ENCODE measurements around the gene KLHL20.
"Not testable (repeated sequence)": the region's sequence is repeated elsewhere in the genome, so short reads cannot be mapped to it uniquely, and the experiment has no call there.

KLHL20 gene

GRCh38 chr1:173775578-173776226 is 60.9 kb downstream of the KLHL20 start:
- H3K27me3 Mint-ChIP-seq, result no peaks in the 10 kb centered on the region
- H3K36me3 Mint-ChIP-seq, result peaks cover 19% of the 10 kb centered on the region
- H3K9me3 Mint-ChIP-seq (ENCODE audit: low read depth), result no peaks in the 10 kb centered on the region
- no peak overlapping the region for H3K4me3 Mint-ChIP-seq
- H3K27ac Mint-ChIP-seq, result peak overlapping the region; percentile 36
- H3K4me1 Mint-ChIP-seq (ENCODE audit: low read depth), result peaks cover 5% of the 10 kb centered on the region

DNA sequence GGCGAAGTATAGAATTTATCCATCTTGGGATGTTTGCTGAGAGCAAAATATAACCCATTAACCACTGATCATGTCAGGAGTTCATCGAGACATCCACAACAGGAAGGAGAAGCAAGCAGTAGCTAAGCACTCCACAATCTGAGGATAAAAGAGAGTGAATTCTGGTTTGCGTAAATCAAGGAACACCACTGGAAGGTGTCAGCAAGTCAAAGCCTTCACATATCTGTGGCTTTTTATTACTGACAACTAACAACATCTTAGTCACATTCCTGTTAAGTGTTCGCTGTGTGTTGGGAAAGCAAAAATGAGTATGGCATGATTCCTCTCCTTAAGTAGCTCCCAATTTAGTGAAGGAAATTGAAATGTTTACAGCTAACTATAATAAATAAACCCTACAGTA is 65.2 kb downstream of the KLHL20 start:
- H3K4me1 Mint-ChIP-seq (ENCODE audit: low read depth), result peaks cover 5% of the 10 kb centered on the region
- H3K9me3 Mint-ChIP-seq (ENCODE audit: low read depth), result no peaks in the 10 kb centered on the region
- peaks cover 19% of the 10 kb centered on the region for H3K36me3 Mint-ChIP-seq
- no peak overlapping the region for H3K4me3 Mint-ChIP-seq
- H3K27ac Mint-ChIP-seq, result peak overlapping the region; percentile 16
- H3K27me3 Mint-ChIP-seq, result no peaks in the 10 kb centered on the region

DNA sequence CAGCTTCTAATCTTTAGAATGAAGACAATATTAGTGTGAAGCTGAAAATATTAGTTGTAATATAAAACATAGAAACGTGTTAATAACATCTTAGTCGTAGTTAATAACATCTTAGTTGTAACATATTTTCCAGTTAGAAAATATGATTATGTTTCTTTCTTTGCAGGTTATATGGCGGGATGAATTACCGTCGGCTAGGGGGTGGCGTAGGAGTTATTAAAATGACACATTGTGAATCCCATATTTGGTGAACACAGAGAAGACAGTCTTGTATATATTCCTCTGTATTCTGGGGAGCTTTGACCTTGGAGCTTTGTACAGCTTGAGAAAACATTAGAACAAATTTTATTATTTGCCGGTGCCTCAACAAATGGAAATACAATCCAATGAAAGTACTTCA is 70.2 kb downstream of the KLHL20 start:
- Mint-ChIP-seq H3K36me3 (peaks cover 3% of the 10 kb centered on the region), H3K4me3 (no peak overlapping the region), H3K27ac (no peak overlapping the region), H3K9me3 (ENCODE audit: low read depth) (no peaks in the 10 kb centered on the region), H3K27me3 (no peaks in the 10 kb centered on the region), H3K4me1 (ENCODE audit: low read depth) (no peaks in the 10 kb centered on the region)

DNA sequence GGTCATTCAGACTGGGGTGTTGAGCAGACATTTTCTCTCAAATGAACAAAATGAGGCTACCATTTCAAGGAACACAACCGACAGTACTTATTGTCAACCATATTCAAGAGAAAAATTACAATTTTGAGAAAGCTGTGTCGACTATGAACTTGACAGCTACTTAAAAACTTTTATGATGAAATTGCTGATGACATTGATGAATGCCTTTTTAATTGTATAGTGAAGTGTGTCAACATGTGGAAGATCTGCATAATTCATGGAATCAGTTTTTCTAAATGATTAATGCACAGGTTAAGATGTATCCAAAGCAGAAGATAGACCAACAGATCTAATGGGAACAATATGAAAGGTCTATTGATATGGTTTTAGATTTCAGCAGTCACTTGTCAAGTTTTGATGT is 75.1 kb downstream of the KLHL20 start:
- H3K27me3 Mint-ChIP-seq, result no peaks in the 10 kb centered on the region
- H3K9me3 Mint-ChIP-seq (ENCODE audit: low read depth), result no peaks in the 10 kb centered on the region
- H3K36me3 Mint-ChIP-seq, result peaks cover 3% of the 10 kb centered on the region
- H3K4me1 Mint-ChIP-seq (ENCODE audit: low read depth), result no peaks in the 10 kb centered on the region
- no peak overlapping the region for H3K27ac Mint-ChIP-seq
- H3K4me3 Mint-ChIP-seq, result no peak overlapping the region

DNA sequence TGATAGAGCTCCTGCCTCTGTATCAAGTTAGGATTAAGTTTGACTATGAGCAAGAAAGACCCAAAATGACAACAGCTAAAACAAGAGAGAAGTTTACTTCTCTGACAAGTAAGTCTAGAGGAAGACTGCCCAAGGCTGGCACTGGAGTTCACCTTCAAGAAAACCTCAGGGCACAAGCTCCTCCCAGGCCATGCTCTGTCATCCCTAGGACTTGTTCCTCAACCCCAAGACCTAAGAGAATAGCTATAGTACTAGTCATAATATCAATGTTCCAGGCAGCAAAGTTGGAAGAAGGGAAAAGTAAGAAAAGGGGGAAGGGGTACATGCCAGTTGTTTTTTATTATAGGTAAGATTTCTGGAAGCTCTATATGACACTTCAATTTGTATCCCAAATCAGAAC is 83.3 kb downstream of the KLHL20 start:
- no peaks in the 10 kb centered on the region for H3K9me3 Mint-ChIP-seq (ENCODE audit: low read depth)
- H3K36me3 Mint-ChIP-seq, result peaks cover 8% of the 10 kb centered on the region
- H3K4me1 Mint-ChIP-seq (ENCODE audit: low read depth), result no peaks in the 10 kb centered on the region
- H3K4me3 Mint-ChIP-seq, result no peak overlapping the region
- no peak overlapping the region for H3K27ac Mint-ChIP-seq
- no peaks in the 10 kb centered on the region for H3K27me3 Mint-ChIP-seq

- H3K27ac Mint-ChIP-seq; H3K4me3 Mint-ChIP-seq; H3K4me1 Mint-ChIP-seq (ENCODE audit: low read depth); H3K9me3 Mint-ChIP-seq (ENCODE audit: low read depth); H3K27me3 Mint-ChIP-seq; H3K36me3 Mint-ChIP-seq: not testable (repeated sequence)
Observed at GRCh38 chr1:173799995-173800394, 85.2 kb downstream of the KLHL20 start.

GRCh38 chr1:173802961-173803360 is 88.2 kb downstream of the KLHL20 start:
- Mint-ChIP-seq H3K27ac (no peak overlapping the region), H3K4me3 (no peak overlapping the region), H3K4me1 (ENCODE audit: low read depth) (no peaks in the 10 kb centered on the region), H3K36me3 (peaks cover 12% of the 10 kb centered on the region), H3K9me3 (ENCODE audit: low read depth) (no peaks in the 10 kb centered on the region), H3K27me3 (no peaks in the 10 kb centered on the region)

- H3K4me3 Mint-ChIP-seq; H3K27me3 Mint-ChIP-seq; H3K27ac Mint-ChIP-seq; H3K9me3 Mint-ChIP-seq (ENCODE audit: low read depth): not testable (repeated sequence)
- peaks cover 34% of the 10 kb centered on the region for H3K4me1 Mint-ChIP-seq (ENCODE audit: low read depth)
- peaks cover 17% of the 10 kb centered on the region for H3K36me3 Mint-ChIP-seq
Observed at GRCh38 chr1:173813654-173814053, 98.9 kb downstream of the KLHL20 start.

DNA sequence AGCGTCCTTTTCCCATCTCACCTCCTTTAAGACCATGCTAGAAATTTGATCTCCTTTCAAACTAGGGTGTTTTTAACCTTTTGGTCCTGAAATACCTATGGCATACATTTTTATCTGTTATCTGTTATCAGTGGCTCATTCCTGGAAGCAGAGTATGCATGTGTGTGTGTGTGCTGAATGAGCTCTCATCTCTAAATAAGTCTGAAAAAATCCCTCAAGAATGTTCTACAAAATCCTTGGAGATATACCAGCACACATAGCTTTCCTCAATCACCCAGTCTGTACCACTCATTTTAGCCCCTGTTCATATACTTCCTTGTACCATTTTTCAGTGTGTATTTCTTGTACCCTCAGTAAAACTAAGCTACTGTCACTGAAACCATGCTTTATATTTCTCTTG is 103.7 kb downstream of the KLHL20 start:
- no peak overlapping the region for H3K4me3 Mint-ChIP-seq
- H3K36me3 Mint-ChIP-seq, result peaks cover 6% of the 10 kb centered on the region

GRCh38 chr1:173821680-173822079 is 106.9 kb downstream of the KLHL20 start:
- H3K27ac Mint-ChIP-seq, result no peak overlapping the region
- peaks cover 6% of the 10 kb centered on the region for H3K36me3 Mint-ChIP-seq
- H3K4me1 Mint-ChIP-seq (ENCODE audit: low read depth), result peaks cover 54% of the 10 kb centered on the region

More for the DNA sequence above, 103.7 kb downstream of the KLHL20 start:
- Mint-ChIP-seq H3K4me1 (ENCODE audit: low read depth) (peaks cover 57% of the 10 kb centered on the region), H3K9me3 (ENCODE audit: low read depth) (no peaks in the 10 kb centered on the region), H3K27me3 (no peaks in the 10 kb centered on the region), H3K27ac (no peak overlapping the region)

DNA sequence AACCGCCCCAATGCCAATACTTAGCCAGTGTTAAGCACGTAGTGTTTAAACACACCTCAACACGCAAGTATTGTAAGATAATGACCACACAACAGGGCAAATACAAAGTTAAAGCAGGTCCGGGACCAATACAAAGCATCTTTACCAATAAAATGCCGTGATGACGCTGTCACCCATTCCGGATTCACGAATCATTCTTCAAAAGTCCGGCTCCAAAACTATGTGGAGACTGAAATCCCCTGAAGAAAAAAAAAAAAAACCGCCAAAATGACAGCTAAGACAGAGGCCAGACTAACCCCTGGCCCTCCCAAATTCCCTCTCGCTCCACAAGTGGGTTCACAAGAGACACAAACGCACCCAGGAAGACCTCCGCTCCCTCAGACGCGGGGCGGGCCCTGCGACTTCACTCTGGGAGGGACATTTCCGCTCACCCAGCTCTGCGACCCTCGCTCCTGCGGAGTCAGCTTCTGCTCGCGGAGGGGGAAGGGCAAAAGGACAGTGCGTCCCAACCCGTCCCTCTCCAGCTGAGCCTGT is 109.1 kb downstream of the KLHL20 start:
- H3K4me1 Mint-ChIP-seq (ENCODE audit: low read depth), result peaks cover 59% of the 10 kb centered on the region
- no peaks in the 10 kb centered on the region for H3K27me3 Mint-ChIP-seq
- no peaks in the 10 kb centered on the region for H3K36me3 Mint-ChIP-seq
- H3K27ac Mint-ChIP-seq, result peak overlapping the region; percentile 98
- H3K9me3 Mint-ChIP-seq (ENCODE audit: low read depth), result no peaks in the 10 kb centered on the region
- H3K4me3 Mint-ChIP-seq, result peak overlapping the region; percentile 97

More at GRCh38 chr1:173821680-173822079, 106.9 kb downstream of the KLHL20 start:
- Mint-ChIP-seq H3K27me3 (no peaks in the 10 kb centered on the region), H3K9me3 (ENCODE audit: low read depth) (no peaks in the 10 kb centered on the region), H3K4me3 (peak overlapping the region; percentile 97)

GRCh38 chr1:173824315-173825081 is 109.7 kb downstream of the KLHL20 start, which contains the start of the genes CENPL and DARS2:
CENPL (minus strand) TSS chr1:173824883; CDS start chr1:173811299, 13,584 bp downstream.
DARS2 (plus strand) TSS chr1:173824673; CDS start chr1:173825230, 557 bp downstream.
- no peaks in the 10 kb centered on the region for H3K9me3 Mint-ChIP-seq (ENCODE audit: low read depth)

DNA sequence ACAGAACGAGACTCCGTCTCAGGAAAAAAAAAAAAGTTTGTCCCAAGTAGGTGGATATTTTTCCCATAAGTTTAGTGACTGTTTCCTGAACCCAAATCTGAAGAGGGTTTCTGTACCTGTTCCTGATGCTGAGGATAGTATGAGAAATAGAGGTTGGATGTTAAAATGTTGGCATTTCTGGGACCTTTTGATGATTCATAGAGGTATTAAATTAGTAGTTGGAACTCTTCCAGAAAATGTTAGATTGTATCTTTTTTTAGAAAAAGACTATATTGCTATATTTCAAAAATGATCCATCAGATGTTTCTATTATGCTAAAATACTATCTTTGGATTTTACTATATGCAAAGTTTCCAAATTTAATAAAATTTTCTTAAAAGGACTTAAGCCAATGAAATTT is 112.8 kb downstream of the KLHL20 start:
- H3K27ac Mint-ChIP-seq, result peak overlapping the region; percentile 16
- H3K27me3 Mint-ChIP-seq, result no peaks in the 10 kb centered on the region
- peaks cover 42% of the 10 kb centered on the region for H3K4me1 Mint-ChIP-seq (ENCODE audit: low read depth)
- H3K36me3 Mint-ChIP-seq, result no peaks in the 10 kb centered on the region
- H3K4me3 Mint-ChIP-seq, result no peak overlapping the region
- H3K9me3 Mint-ChIP-seq (ENCODE audit: low read depth), result no peaks in the 10 kb centered on the region

More at GRCh38 chr1:173824315-173825081, 109.7 kb downstream of the KLHL20 start, which contains the start of the genes CENPL and DARS2:
- Mint-ChIP-seq H3K27ac (peak within 1 kb of the TSS; percentile 98), H3K4me1 (ENCODE audit: low read depth) (peaks cover 62% of the 10 kb centered on the region), H3K27me3 (no peaks in the 10 kb centered on the region), H3K4me3 (peak within 1 kb of the TSS; percentile 97), H3K36me3 (no peaks in the 10 kb centered on the region)

GRCh38 chr1:173832748-173833147 is 118.0 kb downstream of the KLHL20 start:
- Mint-ChIP-seq H3K27me3 (no peaks in the 10 kb centered on the region), H3K27ac (no peak overlapping the region), H3K36me3 (peaks cover 4% of the 10 kb centered on the region), H3K4me3 (no peak overlapping the region), H3K9me3 (ENCODE audit: low read depth) (no peaks in the 10 kb centered on the region), H3K4me1 (ENCODE audit: low read depth) (peaks cover 7% of the 10 kb centered on the region)
